GM19397 (cell line): ENCODE results near the gene ANXA4.

ENCODE experiments used
- ATAC-seq: cut with Tn5 transposase; IDR thresholded peaks from one replicate; pipeline ENCODE4 v1.9.1; 2021; ENCODE audit warnings: mild to moderate bottlenecking, moderate library complexity; ENCODE audit not compliant: unreplicated experiment

Gene ANXA4

GRCh38 chr2:69836316-69836715 lies 94.4 kb downstream of the ANXA4 start:
- ATAC-seq = no peak

- no peak for ATAC-seq
Observed at GRCh38 chr2:69837533-69837932, 95.6 kb downstream of the ANXA4 start.

- no peak for ATAC-seq
Observed at GRCh38 chr2:69843993-69844392, 102.1 kb downstream of the ANXA4 start.

GRCh38 chr2:69844560-69844959 lies 102.6 kb downstream of the ANXA4 start:
- no peak for ATAC-seq

GRCh38 chr2:69846182-69847067 lies 104.5 kb downstream of the ANXA4 start:
- no peak for ATAC-seq

GRCh38 chr2:69847068-69847828 lies 105.3 kb downstream of the ANXA4 start:
- no peak for ATAC-seq

GRCh38 chr2:69848186-69848790 lies 106.4 kb downstream of the ANXA4 start:
- ATAC-seq = no peak

GRCh38 chr2:69858261-69858660 lies 116.3 kb downstream of the ANXA4 start:
- ATAC-seq = no peak

GRCh38 chr2:69863298-69863697 lies 121.4 kb downstream of the ANXA4 start:
- ATAC-seq = no peak
